ENCODE results near the gene SPTLC3.

The SPTLC3 gene

GRCh38 chr20:13202565-13202964 is 193.8 kb downstream of the SPTLC3 start:
- H3K27ac ChIP-seq (ENCODE audit: low read length, poor library complexity, severe bottlenecking): no peak overlapping the region
- WGBS: 83% methylated on average over 5 of the region's 6 CpGs
- no peak overlapping the region for H3K14ac ChIP-seq (ENCODE audit: low read length in 2 of 2)
- H2BK120ac ChIP-seq (ENCODE audit: low read depth, low read length): no peak overlapping the region
- H2AK5ac ChIP-seq (ENCODE audit: low read length, severe bottlenecking): no peak overlapping the region
- peaks cover 2% of the 10 kb centered on the region for H3K4me1 ChIP-seq (ENCODE audit: control insufficient read depth, insufficient read depth, low read depth, low read length)
- no peak overlapping the region for H3K9ac ChIP-seq (ENCODE audit: low read length)
- no peak overlapping the region for H4K91ac ChIP-seq (ENCODE audit: low read length)
- H2BK12ac ChIP-seq (ENCODE audit: low read length in 2 of 2): no peak overlapping the region
- H2AFZ ChIP-seq (ENCODE audit: low read depth, low read length): no peak overlapping the region
- H3K36me3 ChIP-seq (ENCODE audit: control insufficient read depth in 1 of 2, insufficient read depth in 2 of 2, low read depth in 1 of 2, low read length in 2 of 2): no peaks in the 10 kb centered on the region
- H3K23ac ChIP-seq (ENCODE audit: low read length in 2 of 2): no peak overlapping the region
- DNase-seq: no peak
- H3K27me3 ChIP-seq (ENCODE audit: control insufficient read depth in 1 of 2, insufficient read depth in 1 of 2, low read length in 2 of 2): no peaks in the 10 kb centered on the region
- no peak overlapping the region for H4K8ac ChIP-seq (ENCODE audit: low read length)
- no peak overlapping the region for H2BK5ac ChIP-seq (ENCODE audit: low read depth, low read length, poor library complexity, severe bottlenecking)
- H3K79me1 ChIP-seq (replicated peaks; ENCODE audit: low read length, poor library complexity, severe bottlenecking): no peaks in the 10 kb centered on the region
- no peak overlapping the region for H3K18ac ChIP-seq (ENCODE audit: low read depth in 1 of 2, low read length in 2 of 2)
- no peak overlapping the region for H3K4ac ChIP-seq (ENCODE audit: low read depth in 1 of 2, low read length in 2 of 2)
- no peak overlapping the region for H3K4me2 ChIP-seq (ENCODE audit: low read length, poor library complexity, severe bottlenecking)
- no peak overlapping the region for H2BK15ac ChIP-seq (ENCODE audit: low read depth, poor library complexity, severe bottlenecking)
- no peak overlapping the region for H3K4me3 ChIP-seq (ENCODE audit: insufficient read depth in 1 of 2, low read depth in 1 of 2, low read length in 2 of 2)
- H3K9me3 ChIP-seq (ENCODE audit: control insufficient read depth, low read length): no peaks in the 10 kb centered on the region

GRCh38 chr20:13205425-13205824 is 196.7 kb downstream of the SPTLC3 start:
- no peak overlapping the region for H2BK12ac ChIP-seq (ENCODE audit: low read length in 2 of 2)
- no peaks in the 10 kb centered on the region for H3K27me3 ChIP-seq (ENCODE audit: control insufficient read depth in 1 of 2, insufficient read depth in 1 of 2, low read length in 2 of 2)
- H3K23ac ChIP-seq (ENCODE audit: low read length in 2 of 2): no peak overlapping the region
- no peaks in the 10 kb centered on the region for H3K9me3 ChIP-seq (ENCODE audit: control insufficient read depth, low read length)
- no peak for DNase-seq
- no peaks in the 10 kb centered on the region for H3K36me3 ChIP-seq (ENCODE audit: control insufficient read depth in 1 of 2, insufficient read depth in 2 of 2, low read depth in 1 of 2, low read length in 2 of 2)
- H3K4ac ChIP-seq (ENCODE audit: low read depth in 1 of 2, low read length in 2 of 2): no peak overlapping the region
- no peak overlapping the region for H2BK15ac ChIP-seq (ENCODE audit: low read depth, poor library complexity, severe bottlenecking)
- WGBS: 54% methylated on average over 4 of the region's 4 CpGs
- no peak overlapping the region for H4K91ac ChIP-seq (ENCODE audit: low read length)
- H2BK5ac ChIP-seq (ENCODE audit: low read depth, low read length, poor library complexity, severe bottlenecking): no peak overlapping the region
- H3K9ac ChIP-seq (ENCODE audit: low read length): no peak overlapping the region
- H3K4me2 ChIP-seq (ENCODE audit: low read length, poor library complexity, severe bottlenecking): no peak overlapping the region
- H2AK5ac ChIP-seq (ENCODE audit: low read length, severe bottlenecking): no peak overlapping the region
- H3K14ac ChIP-seq (ENCODE audit: low read length in 2 of 2): no peak overlapping the region
- H3K27ac ChIP-seq (ENCODE audit: low read length, poor library complexity, severe bottlenecking): no peak overlapping the region
- H4K8ac ChIP-seq (ENCODE audit: low read length): no peak overlapping the region
- no peak overlapping the region for H2BK120ac ChIP-seq (ENCODE audit: low read depth, low read length)
- no peak overlapping the region for H3K4me3 ChIP-seq (ENCODE audit: insufficient read depth in 1 of 2, low read depth in 1 of 2, low read length in 2 of 2)
- no peaks in the 10 kb centered on the region for H3K79me1 ChIP-seq (replicated peaks; ENCODE audit: low read length, poor library complexity, severe bottlenecking)
- H3K18ac ChIP-seq (ENCODE audit: low read depth in 1 of 2, low read length in 2 of 2): no peak overlapping the region
- peaks cover 2% of the 10 kb centered on the region for H3K4me1 ChIP-seq (ENCODE audit: control insufficient read depth, insufficient read depth, low read depth, low read length)
- no peak overlapping the region for H2AFZ ChIP-seq (ENCODE audit: low read depth, low read length)

GRCh38 chr20:13205848-13206434 is 197.2 kb downstream of the SPTLC3 start:
- Histone ChIP-seq H3K4me1 (ENCODE audit: control insufficient read depth, insufficient read depth, low read depth, low read length) (peaks cover 2% of the 10 kb centered on the region), H2BK120ac (ENCODE audit: low read depth, low read length) (no peak overlapping the region), H3K27me3 (ENCODE audit: control insufficient read depth in 1 of 2, insufficient read depth in 1 of 2, low read length in 2 of 2) (no peaks in the 10 kb centered on the region), H3K4ac (ENCODE audit: low read depth in 1 of 2, low read length in 2 of 2) (no peak overlapping the region), H3K14ac (ENCODE audit: low read length in 2 of 2) (no peak overlapping the region), H2BK5ac (ENCODE audit: low read depth, low read length, poor library complexity, severe bottlenecking) (no peak overlapping the region), H2AFZ (ENCODE audit: low read depth, low read length) (no peak overlapping the region), H3K18ac (ENCODE audit: low read depth in 1 of 2, low read length in 2 of 2) (no peak overlapping the region), H3K4me2 (ENCODE audit: low read length, poor library complexity, severe bottlenecking) (no peak overlapping the region), H3K36me3 (ENCODE audit: control insufficient read depth in 1 of 2, insufficient read depth in 2 of 2, low read depth in 1 of 2, low read length in 2 of 2) (no peaks in the 10 kb centered on the region), H2BK15ac (ENCODE audit: low read depth, poor library complexity, severe bottlenecking) (no peak overlapping the region), H3K9me3 (ENCODE audit: control insufficient read depth, low read length) (no peaks in the 10 kb centered on the region), H3K23ac (ENCODE audit: low read length in 2 of 2) (no peak overlapping the region), H3K9ac (ENCODE audit: low read length) (no peak overlapping the region), H2BK12ac (ENCODE audit: low read length in 2 of 2) (no peak overlapping the region), H3K4me3 (ENCODE audit: insufficient read depth in 1 of 2, low read depth in 1 of 2, low read length in 2 of 2) (no peak overlapping the region), H4K91ac (ENCODE audit: low read length) (no peak overlapping the region), H4K8ac (ENCODE audit: low read length) (no peak overlapping the region), H3K79me1 (replicated peaks; ENCODE audit: low read length, poor library complexity, severe bottlenecking) (no peaks in the 10 kb centered on the region), H3K27ac (ENCODE audit: low read length, poor library complexity, severe bottlenecking) (no peak overlapping the region), H2AK5ac (ENCODE audit: low read length, severe bottlenecking) (no peak overlapping the region)
- DNase-seq: no peak
- 53% methylated on average over 4 of the region's 5 CpGs for WGBS

GRCh38 chr20:13207016-13207415 is 198.2 kb downstream of the SPTLC3 start:
- Histone ChIP-seq H2AK5ac (ENCODE audit: low read length, severe bottlenecking) (no peak overlapping the region), H3K9ac (ENCODE audit: low read length) (no peak overlapping the region), H3K79me1 (replicated peaks; ENCODE audit: low read length, poor library complexity, severe bottlenecking) (no peaks in the 10 kb centered on the region), H3K18ac (ENCODE audit: low read depth in 1 of 2, low read length in 2 of 2) (no peak overlapping the region), H4K8ac (ENCODE audit: low read length) (no peak overlapping the region), H2BK12ac (ENCODE audit: low read length in 2 of 2) (no peak overlapping the region), H3K23ac (ENCODE audit: low read length in 2 of 2) (no peak overlapping the region), H2AFZ (ENCODE audit: low read depth, low read length) (no peak overlapping the region), H3K9me3 (ENCODE audit: control insufficient read depth, low read length) (no peaks in the 10 kb centered on the region), H3K36me3 (ENCODE audit: control insufficient read depth in 1 of 2, insufficient read depth in 2 of 2, low read depth in 1 of 2, low read length in 2 of 2) (no peaks in the 10 kb centered on the region), H3K4me3 (ENCODE audit: insufficient read depth in 1 of 2, low read depth in 1 of 2, low read length in 2 of 2) (no peak overlapping the region), H3K27ac (ENCODE audit: low read length, poor library complexity, severe bottlenecking) (no peak overlapping the region), H3K4me2 (ENCODE audit: low read length, poor library complexity, severe bottlenecking) (no peak overlapping the region), H3K4ac (ENCODE audit: low read depth in 1 of 2, low read length in 2 of 2) (no peak overlapping the region), H3K4me1 (ENCODE audit: control insufficient read depth, insufficient read depth, low read depth, low read length) (peaks cover 2% of the 10 kb centered on the region), H2BK15ac (ENCODE audit: low read depth, poor library complexity, severe bottlenecking) (no peak overlapping the region), H4K91ac (ENCODE audit: low read length) (no peak overlapping the region), H2BK5ac (ENCODE audit: low read depth, low read length, poor library complexity, severe bottlenecking) (no peak overlapping the region), H3K14ac (ENCODE audit: low read length in 2 of 2) (no peak overlapping the region), H3K27me3 (ENCODE audit: control insufficient read depth in 1 of 2, insufficient read depth in 1 of 2, low read length in 2 of 2) (no peaks in the 10 kb centered on the region), H2BK120ac (ENCODE audit: low read depth, low read length) (no peak overlapping the region)
- no CpG with 5 or more reads among the region's 2 CpGs for WGBS
- DNase-seq: no peak
